Measurements from ENCODE around the gene ABCC1. TPM values are rescaled to one million over a fixed set of nuclear protein-coding genes. Genes with fewer than 3 reads are reported as not detected.

Gene ABCC1
- polyA plus RNA-seq, 1 of the 3 experiments (the other 2 are of a cell fraction), result 23.7 TPM

- H4K20me1 ChIP-seq (ENCODE audit: insufficient read depth), result no peaks in the 10 kb centered on the region
- ChIA-PET CTCF (interaction anchor here (0.7 kb wide), 1 partner anchor 10 kb away, joined by 3 read pairs; no protein-coding TSS in a partner anchor), POLR2A (no interaction called here)
- peaks cover 12 to 25% of the 10 kb centered on the region in 2 experiments for H3K36me3 ChIP-seq (replicated peaks in 1 of 2; ENCODE audit: control insufficient read depth in 1 of 2, insufficient read depth in 2 of 2, low read length in 1 of 2)
- H3K4me2 ChIP-seq, result no peak overlapping the region
- no peaks in the 10 kb centered on the region for H3K4me1 ChIP-seq (ENCODE audit: control insufficient read depth in 1 of 2, insufficient read depth in 2 of 2, low read depth in 1 of 2, low read length in 1 of 2)
- H3K27ac ChIP-seq (ENCODE audit: low read depth in 2 of 2, low read length in 1 of 2), result no peak overlapping the region
- H3K9me3 ChIP-seq, result no peaks in the 10 kb centered on the region
- H3K9ac ChIP-seq, result no peak overlapping the region
- H3K27me3 ChIP-seq (ENCODE audit: insufficient read depth), result no peaks in the 10 kb centered on the region
- no peak overlapping the region for H3K4me3 ChIP-seq (ENCODE audit: low read depth in 2 of 2, low read length in 1 of 2)
- WGBS (ENCODE audit: low lambda C conversion rate), result 89% methylated on average over 8 of the region's 8 CpGs
- H3K79me2 ChIP-seq (ENCODE audit: insufficient read depth), result no peaks in the 10 kb centered on the region
- DNase-seq, result no peak
- H3F3A ChIP-seq (replicated peaks; ENCODE audit: insufficient read depth), result no peaks in the 10 kb centered on the region
- no peak for TF ChIP-seq TCF12 (IDR thresholded peaks at IDR 0.05)
- TF ChIP-seq EZH2phosphoT487 (IDR thresholded peaks at IDR 0.05; ENCODE audit: borderline replicate concordance, low read depth), result no peak
- no peak for TF ChIP-seq RXRA (IDR thresholded peaks at IDR 0.05; ENCODE audit: borderline replicate concordance, low read depth)
- TF ChIP-seq PBX3 (IDR thresholded peaks at IDR 0.05), result no peak
- no peak for TF ChIP-seq GABPA (IDR thresholded peaks at IDR 0.05; ENCODE audit: low read depth)
- no peak for TF ChIP-seq MAX (IDR thresholded peaks at IDR 0.05; ENCODE audit: low read depth)
- no peak for TF ChIP-seq REST (IDR thresholded peaks at IDR 0.05; ENCODE audit: low read depth, low read length)
- no peak for TF ChIP-seq NFIC (IDR thresholded peaks at IDR 0.05; ENCODE audit: borderline replicate concordance)
- no peak for TF ChIP-seq FOSL2 (IDR thresholded peaks at IDR 0.05; ENCODE audit: borderline replicate concordance, low read depth)
- no peak for TF ChIP-seq NRF1 (IDR thresholded peaks at IDR 0.05; ENCODE audit: low read depth, low read length)
- no peak for TF ChIP-seq TEAD4 (IDR thresholded peaks at IDR 0.05; ENCODE audit: borderline replicate concordance, insufficient read depth)
- TF ChIP-seq FOXM1 (IDR thresholded peaks at IDR 0.05; ENCODE audit: low read depth), result no peak
- no peak for TF ChIP-seq SMC3 (IDR thresholded peaks at IDR 0.05; ENCODE audit: low read depth, low read length)
- TF ChIP-seq USF1 (IDR thresholded peaks at IDR 0.05; ENCODE audit: borderline replicate concordance, low read depth), result no peak
- no peak for TF ChIP-seq RCOR1 (IDR thresholded peaks at IDR 0.05; ENCODE audit: low read length)
- TF ChIP-seq MXI1 (IDR thresholded peaks at IDR 0.05; ENCODE audit: low read depth, low read length), result no peak
- no peak overlapping the region for H2AFZ ChIP-seq (ENCODE audit: low read depth)
- no peaks in the 10 kb centered on the region for H3K9me2 ChIP-seq
These were observed 151.2 kb downstream of the ABCC1 start for GRCh38 chr16:16100631-16101030.

Measured in SK-N-SH (cell line).